ENCODE results near the gene TAS1R3.
A peak's percentile ranks its signal among the peaks of the same experiment; 100 is the strongest.

The TAS1R3 gene

GRCh38 chr1:1373051-1373814, 42.2 kb downstream of the TAS1R3 start:
- Histone ChIP-seq H3K4me1 (ENCODE audit: low read length) (peaks cover 23% of the 10 kb centered on the region), H3K36me3 (replicated peaks; ENCODE audit: low read depth, low read length) (peaks cover 16% of the 10 kb centered on the region), H3K4me2 (ENCODE audit: low read length) (peak overlapping the region; percentile 64), H3K27ac (ENCODE audit: low read length) (no peak overlapping the region), H3K4me3 (ENCODE audit: low read length) (0 out of 2 replicates have a peak overlapping the region, but pooled peaks have one; percentile 92), H2AFZ (ENCODE audit: low read depth, low read length) (no peak overlapping the region), H4K20me1 (ENCODE audit: insufficient read depth, low read length) (no peaks in the 10 kb centered on the region), H3K79me2 (ENCODE audit: low read length) (peaks cover 36% of the 10 kb centered on the region), H3K27me3 (ENCODE audit: low read depth, low read length) (no peaks in the 10 kb centered on the region), H3K9ac (ENCODE audit: low read length) (no peak overlapping the region), H3K9me3 (ENCODE audit: insufficient read depth, low read length) (no peaks in the 10 kb centered on the region)
- TF ChIP-seq EZH2phosphoT487 (IDR thresholded peaks at IDR 0.05; ENCODE audit: low read depth) (no peak), CTCF (IDR thresholded peaks at IDR 0.05; ENCODE audit: low read depth, low read length) (no peak)

GRCh38 chr1:1373815-1374588, 42.9 kb downstream of the TAS1R3 start:
- H3K4me3 ChIP-seq (ENCODE audit: low read length) = peak overlapping the region; percentile 92
- H3K9me3 ChIP-seq (ENCODE audit: insufficient read depth, low read length) = no peaks in the 10 kb centered on the region
- no peak overlapping the region for H2AFZ ChIP-seq (ENCODE audit: low read depth, low read length)
- H3K4me2 ChIP-seq (ENCODE audit: low read length) = peak overlapping the region; percentile 64
- TF ChIP-seq CTCF (IDR thresholded peaks at IDR 0.05; ENCODE audit: low read depth, low read length) (no peak), EZH2phosphoT487 (IDR thresholded peaks at IDR 0.05; ENCODE audit: low read depth) (no peak)
- no peaks in the 10 kb centered on the region for H4K20me1 ChIP-seq (ENCODE audit: insufficient read depth, low read length)
- peaks cover 16% of the 10 kb centered on the region for H3K36me3 ChIP-seq (replicated peaks; ENCODE audit: low read depth, low read length)
- no peaks in the 10 kb centered on the region for H3K27me3 ChIP-seq (ENCODE audit: low read depth, low read length)
- H3K4me1 ChIP-seq (ENCODE audit: low read length) = peaks cover 23% of the 10 kb centered on the region
- peak overlapping the region; percentile 90 for H3K9ac ChIP-seq (ENCODE audit: low read length)
- H3K79me2 ChIP-seq (ENCODE audit: low read length) = peaks cover 36% of the 10 kb centered on the region
- H3K27ac ChIP-seq (ENCODE audit: low read length) = no peak overlapping the region

GRCh38 chr1:1374589-1374928, 43.5 kb downstream of the TAS1R3 start:
- H3K4me3 ChIP-seq (ENCODE audit: low read length) = peak overlapping the region; percentile 92
- H3K9me3 ChIP-seq (ENCODE audit: insufficient read depth, low read length) = no peaks in the 10 kb centered on the region
- H3K27me3 ChIP-seq (ENCODE audit: low read depth, low read length) = no peaks in the 10 kb centered on the region
- no peaks in the 10 kb centered on the region for H4K20me1 ChIP-seq (ENCODE audit: insufficient read depth, low read length)
- H3K36me3 ChIP-seq (replicated peaks; ENCODE audit: low read depth, low read length) = peaks cover 16% of the 10 kb centered on the region
- H3K4me2 ChIP-seq (ENCODE audit: low read length) = peak overlapping the region; percentile 64
- H3K27ac ChIP-seq (ENCODE audit: low read length) = peak overlapping the region; percentile 74
- peaks cover 36% of the 10 kb centered on the region for H3K79me2 ChIP-seq (ENCODE audit: low read length)
- H2AFZ ChIP-seq (ENCODE audit: low read depth, low read length) = no peak overlapping the region
- peak overlapping the region; percentile 90 for H3K9ac ChIP-seq (ENCODE audit: low read length)
- TF ChIP-seq EZH2phosphoT487 (IDR thresholded peaks at IDR 0.05; ENCODE audit: low read depth) (no peak), CTCF (IDR thresholded peaks at IDR 0.05; ENCODE audit: low read depth, low read length) (no peak)
- H3K4me1 ChIP-seq (ENCODE audit: low read length) = peaks cover 23% of the 10 kb centered on the region

Data from OCI-LY3 (cell line).